Measurements from ENCODE around the gene DIO2.

The DIO2 gene

GRCh38 chr14:80164991-80165721 lies 46.1 kb downstream of the DIO2 start:
- ChIA-PET CTCF (interaction anchor here (0.6 to 1.0 kb wide), 2 partner anchors 109 to 235 kb away, joined by 3 to 4 read pairs; no protein-coding TSS in a partner anchor), POLR2A (no interaction called here)
- no peaks in the 10 kb centered on the region for H3K4me1 ChIP-seq (ENCODE audit: control insufficient read depth, insufficient read depth, low read length)
- H3K27ac ChIP-seq (ENCODE audit: extremely low read depth, low read depth, low read length): no peak overlapping the region
- H3K4me3 ChIP-seq (ENCODE audit: low read depth, low read length): no peak overlapping the region
- TF ChIP-seq ZNF221 (tag by site-specific recombination; IDR thresholded peaks at IDR 0.05; ENCODE audit: borderline replicate concordance): no peak
- no peak for TF ChIP-seq INSM2 (tag by site-specific recombination; IDR thresholded peaks at IDR 0.05)
- TF ChIP-seq ZNF391 (tag by site-specific recombination; IDR thresholded peaks at IDR 0.05; ENCODE audit: borderline replicate concordance, low read depth): no peak
- TF ChIP-seq KLF9 (tag by site-specific recombination; IDR thresholded peaks at IDR 0.05; ENCODE audit: low read depth): no peak
- no peak for TF ChIP-seq CTCF (tag by site-specific recombination; IDR thresholded peaks at IDR 0.05)
- no peak for TF ChIP-seq ZNF37A (tag by site-specific recombination; IDR thresholded peaks at IDR 0.05)
- no peak for TF ChIP-seq ZNF580 (tag by site-specific recombination; IDR thresholded peaks at IDR 0.05)
- TF ChIP-seq ZNF639 (tag by site-specific recombination; IDR thresholded peaks at IDR 0.05): no peak
- no peak for TF ChIP-seq ZBTB21 (tag by site-specific recombination; IDR thresholded peaks at IDR 0.05)
- H3K9me3 ChIP-seq (ENCODE audit: control insufficient read depth, insufficient read depth, low read depth, low read length): no peaks in the 10 kb centered on the region
- no peaks in the 10 kb centered on the region for H3K36me3 ChIP-seq (ENCODE audit: control insufficient read depth in 2 of 2, insufficient read depth in 1 of 2, low read length in 2 of 2)

GRCh38 chr14:80152763-80153162 lies 58.5 kb downstream of the DIO2 start:
- POLR2A ChIA-PET: no interaction called here
- CTCF ChIA-PET: no interaction called here
- no peaks in the 10 kb centered on the region for H3K4me1 ChIP-seq (ENCODE audit: control insufficient read depth, insufficient read depth, low read length)
- H3K36me3 ChIP-seq (ENCODE audit: control insufficient read depth in 2 of 2, insufficient read depth in 1 of 2, low read length in 2 of 2): no peaks in the 10 kb centered on the region
- no peaks in the 10 kb centered on the region for H3K9me3 ChIP-seq (ENCODE audit: control insufficient read depth, insufficient read depth, low read depth, low read length)
- H3K27ac ChIP-seq (ENCODE audit: extremely low read depth, low read depth, low read length): no peak overlapping the region
- TF ChIP-seq KLF1 (tag by site-specific recombination; IDR thresholded peaks at IDR 0.05): no peak
- no peak for TF ChIP-seq SP3 (tag by site-specific recombination; IDR thresholded peaks at IDR 0.05)
- no peak for TF ChIP-seq ZNF501 (tag by site-specific recombination; IDR thresholded peaks at IDR 0.05)
- no peak for TF ChIP-seq FEZF1 (tag by site-specific recombination; IDR thresholded peaks at IDR 0.05)
- TF ChIP-seq ZNF610 (tag by site-specific recombination; IDR thresholded peaks at IDR 0.05; ENCODE audit: borderline replicate concordance): no peak
- no peak for TF ChIP-seq CTCF (tag by site-specific recombination; IDR thresholded peaks at IDR 0.05)
- TF ChIP-seq ZNF292 (tag by site-specific recombination; IDR thresholded peaks at IDR 0.05; ENCODE audit: borderline replicate concordance, low read depth): no peak
- TF ChIP-seq ZNF555 (tag by site-specific recombination; conservative IDR thresholded peaks at IDR 0.05): no peak
- no peak for TF ChIP-seq ZNF19 (tag by site-specific recombination; IDR thresholded peaks at IDR 0.05; ENCODE audit: low read depth)
- no peak overlapping the region for H3K4me3 ChIP-seq (ENCODE audit: low read depth, low read length)
